ENCODE data around the gene PRUNE2. TPM values are rescaled to one million over a fixed set of nuclear protein-coding genes. Genes with fewer than 3 reads are reported as not detected.

PRUNE2 gene
- total and polyA plus RNA-seq, 2 of the 13 experiments (the other 11 are each of a cell fraction or from before 2014, with no cell fraction given): 0.02 TPM; not detected in 1

DNA sequence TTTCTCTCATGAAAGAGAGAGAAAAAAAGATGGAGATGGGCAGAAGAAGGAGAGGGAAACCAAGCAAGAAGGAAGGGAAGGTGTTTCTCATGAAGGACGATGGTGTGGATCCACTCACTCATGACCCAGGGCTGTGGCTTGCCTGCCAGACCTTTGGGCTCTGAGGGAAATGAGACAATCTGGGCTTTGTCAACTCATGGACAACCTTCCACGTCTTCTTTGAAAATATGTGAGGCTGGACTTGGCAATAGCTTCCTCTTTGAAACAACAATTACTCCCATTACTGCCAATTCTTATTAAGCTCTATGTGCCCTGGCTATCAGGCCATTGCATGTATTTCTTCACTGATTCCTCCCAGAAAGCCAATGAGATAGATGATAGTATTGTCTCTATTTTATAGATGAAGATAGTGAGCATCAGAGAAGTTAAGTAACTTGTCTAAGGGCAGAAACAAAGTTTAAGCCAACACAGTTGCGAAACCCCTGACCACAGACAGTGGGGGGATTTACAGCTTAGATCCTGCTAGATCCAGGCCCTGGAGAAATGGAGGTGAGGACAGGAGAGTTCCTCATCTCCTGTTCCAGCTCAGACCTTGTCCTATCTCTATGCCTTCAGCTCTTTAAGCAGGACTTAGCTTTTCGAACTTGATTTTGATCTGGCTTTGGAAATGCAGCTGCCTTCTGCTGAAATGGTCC is 314.5 kb downstream of the PRUNE2 start:
- H3K4me3 ChIP-seq (replicated peaks in 1 of 3; ENCODE audit: insufficient read depth in 1 of 3, low read depth in 2 of 3, low read length in 3 of 3): no peak overlapping the region
- H2AFZ ChIP-seq (ENCODE audit: low read length): no peak overlapping the region
- TF ChIP-seq, protein P1, sequence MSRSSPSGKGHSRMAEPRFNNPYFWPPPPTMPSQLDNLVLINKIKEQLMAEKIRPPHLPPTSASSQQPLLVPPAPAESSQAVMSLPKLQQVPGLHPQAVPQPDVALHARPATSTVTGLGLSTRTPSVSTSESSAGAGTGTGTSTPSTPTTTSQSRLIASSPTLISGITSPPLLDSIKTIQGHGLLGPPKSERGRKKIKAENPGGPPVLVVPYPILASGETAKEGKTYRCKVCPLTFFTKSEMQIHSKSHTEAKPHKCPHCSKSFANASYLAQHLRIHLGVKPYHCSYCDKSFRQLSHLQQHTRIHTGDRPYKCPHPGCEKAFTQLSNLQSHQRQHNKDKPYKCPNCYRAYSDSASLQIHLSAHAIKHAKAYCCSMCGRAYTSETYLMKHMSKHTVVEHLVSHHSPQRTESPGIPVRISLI (CRISPR knock-in tag; IDR thresholded peaks at IDR 0.05; ENCODE audit: borderline replicate concordance): no peak
- peak; percentile 25; the same call in 1 of the 2 replicates for TF ChIP-seq CEBPB (IDR thresholded peaks at IDR 0.05; ENCODE audit: borderline replicate concordance, low read depth, low read length)
- H3K27me3 ChIP-seq (ENCODE audit: control insufficient read depth in 1 of 2, insufficient read depth in 2 of 2, low read length in 2 of 2): no peaks in the 10 kb centered on the region
- no peaks in the 10 kb centered on the region for H3K36me3 ChIP-seq (replicated peaks in 1 of 2; ENCODE audit: control insufficient read depth in 1 of 2, insufficient read depth in 2 of 2, low read length in 2 of 2)
- no peaks in the 10 kb centered on the region for H4K20me1 ChIP-seq (ENCODE audit: insufficient read depth, low read length)
- H3K9ac ChIP-seq (ENCODE audit: insufficient read depth, low read depth, low read length): no peak overlapping the region
- peaks cover 4% of the 10 kb centered on the region; the same call in 1 of the 2 replicates for H3K4me1 ChIP-seq (ENCODE audit: insufficient read depth, low read length)
- 33% methylated on average over 4 of the region's 4 CpGs for WGBS (ENCODE audit: low lambda C conversion rate)
- H3K27ac ChIP-seq (ENCODE audit: extremely low read length, insufficient read depth, low read length): no peak overlapping the region
- intact Hi-C loops (cut with micrococcal nuclease; ENCODE audit: unreplicated experiment) (no loop called here), in situ Hi-C loops (cut with HindIII; ENCODE audit: extremely low pct_ligation_motif_present, low pct_unique_long_range_greater_than_20kb) (no loop called here)
- POLR2A ChIA-PET: no interaction called here
- no peak for ATAC-seq
- no peak for FAIRE-seq
- CTCF ChIA-PET (ENCODE audit: low intra/inter-chr PET ratio, low total read pairs): no interaction called here
- no peak for DNase-seq (ENCODE audit: low spot score)
- no TSS peak for BruUV-seq (replicated peaks)
- no peaks in the 10 kb centered on the region for H3K9me3 ChIP-seq (ENCODE audit: low read length)
- H3K79me2 ChIP-seq (ENCODE audit: insufficient read depth, low read length): no peaks in the 10 kb centered on the region
- H3K4me2 ChIP-seq (ENCODE audit: low read depth, low read length): no peak overlapping the region

DNA sequence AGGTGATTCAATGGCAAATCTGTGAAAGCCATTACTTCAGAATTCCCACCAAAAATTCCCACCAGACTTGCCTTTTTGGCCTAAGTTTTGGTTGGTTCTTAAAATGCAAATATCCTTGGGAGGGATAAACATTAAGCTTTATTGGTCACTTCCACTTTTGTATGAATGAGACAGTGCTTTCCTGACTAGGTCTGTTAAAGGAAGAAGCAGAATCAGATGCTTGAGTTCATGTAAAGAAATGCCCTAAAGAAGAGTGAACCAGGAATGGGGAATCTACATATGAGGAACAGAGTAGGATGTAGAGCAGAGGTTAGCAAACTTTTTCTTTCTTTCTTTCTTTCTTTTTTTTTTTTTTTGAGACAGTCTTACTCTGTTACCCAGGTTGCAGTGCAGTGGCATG is 317.6 kb downstream of the PRUNE2 start:
- FAIRE-seq (no peak), DNase-seq (ENCODE audit: low spot score) (no peak), ATAC-seq (no peak)
- peaks cover 10% of the 10 kb centered on the region; the same call in 1 of the 2 replicates for H3K4me1 ChIP-seq (ENCODE audit: insufficient read depth, low read length)
- H4K20me1 ChIP-seq (ENCODE audit: insufficient read depth, low read length): no peaks in the 10 kb centered on the region
- no peaks in the 10 kb centered on the region for H3K9me3 ChIP-seq (ENCODE audit: low read length)
- H3K4me2 ChIP-seq (ENCODE audit: low read depth, low read length): no peak overlapping the region
- no peak overlapping the region for H2AFZ ChIP-seq (ENCODE audit: low read length)
- intact Hi-C loops (cut with micrococcal nuclease; ENCODE audit: unreplicated experiment) (no loop called here), in situ Hi-C loops (cut with HindIII; ENCODE audit: extremely low pct_ligation_motif_present, low pct_unique_long_range_greater_than_20kb) (no loop called here)
- ChIA-PET POLR2A (no interaction called here), CTCF (ENCODE audit: low intra/inter-chr PET ratio, low total read pairs) (no interaction called here)
- no peak overlapping the region for H3K9ac ChIP-seq (ENCODE audit: insufficient read depth, low read depth, low read length)
- no peaks in the 10 kb centered on the region for H3K79me2 ChIP-seq (ENCODE audit: insufficient read depth, low read length)
- H3K27ac ChIP-seq (ENCODE audit: extremely low read length, insufficient read depth, low read length): no peak overlapping the region
- TF ChIP-seq, protein P2, sequence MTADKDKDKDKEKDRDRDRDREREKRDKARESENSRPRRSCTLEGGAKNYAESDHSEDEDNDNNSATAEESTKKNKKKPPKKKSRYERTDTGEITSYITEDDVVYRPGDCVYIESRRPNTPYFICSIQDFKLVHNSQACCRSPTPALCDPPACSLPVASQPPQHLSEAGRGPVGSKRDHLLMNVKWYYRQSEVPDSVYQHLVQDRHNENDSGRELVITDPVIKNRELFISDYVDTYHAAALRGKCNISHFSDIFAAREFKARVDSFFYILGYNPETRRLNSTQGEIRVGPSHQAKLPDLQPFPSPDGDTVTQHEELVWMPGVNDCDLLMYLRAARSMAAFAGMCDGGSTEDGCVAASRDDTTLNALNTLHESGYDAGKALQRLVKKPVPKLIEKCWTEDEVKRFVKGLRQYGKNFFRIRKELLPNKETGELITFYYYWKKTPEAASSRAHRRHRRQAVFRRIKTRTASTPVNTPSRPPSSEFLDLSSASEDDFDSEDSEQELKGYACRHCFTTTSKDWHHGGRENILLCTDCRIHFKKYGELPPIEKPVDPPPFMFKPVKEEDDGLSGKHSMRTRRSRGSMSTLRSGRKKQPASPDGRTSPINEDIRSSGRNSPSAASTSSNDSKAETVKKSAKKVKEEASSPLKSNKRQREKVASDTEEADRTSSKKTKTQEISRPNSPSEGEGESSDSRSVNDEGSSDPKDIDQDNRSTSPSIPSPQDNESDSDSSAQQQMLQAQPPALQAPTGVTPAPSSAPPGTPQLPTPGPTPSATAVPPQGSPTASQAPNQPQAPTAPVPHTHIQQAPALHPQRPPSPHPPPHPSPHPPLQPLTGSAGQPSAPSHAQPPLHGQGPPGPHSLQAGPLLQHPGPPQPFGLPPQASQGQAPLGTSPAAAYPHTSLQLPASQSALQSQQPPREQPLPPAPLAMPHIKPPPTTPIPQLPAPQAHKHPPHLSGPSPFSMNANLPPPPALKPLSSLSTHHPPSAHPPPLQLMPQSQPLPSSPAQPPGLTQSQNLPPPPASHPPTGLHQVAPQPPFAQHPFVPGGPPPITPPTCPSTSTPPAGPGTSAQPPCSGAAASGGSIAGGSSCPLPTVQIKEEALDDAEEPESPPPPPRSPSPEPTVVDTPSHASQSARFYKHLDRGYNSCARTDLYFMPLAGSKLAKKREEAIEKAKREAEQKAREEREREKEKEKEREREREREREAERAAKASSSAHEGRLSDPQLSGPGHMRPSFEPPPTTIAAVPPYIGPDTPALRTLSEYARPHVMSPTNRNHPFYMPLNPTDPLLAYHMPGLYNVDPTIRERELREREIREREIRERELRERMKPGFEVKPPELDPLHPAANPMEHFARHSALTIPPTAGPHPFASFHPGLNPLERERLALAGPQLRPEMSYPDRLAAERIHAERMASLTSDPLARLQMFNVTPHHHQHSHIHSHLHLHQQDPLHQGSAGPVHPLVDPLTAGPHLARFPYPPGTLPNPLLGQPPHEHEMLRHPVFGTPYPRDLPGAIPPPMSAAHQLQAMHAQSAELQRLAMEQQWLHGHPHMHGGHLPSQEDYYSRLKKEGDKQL (CRISPR knock-in tag; IDR thresholded peaks at IDR 0.05; ENCODE audit: low read depth): no peak
- TF ChIP-seq ZNF564 (CRISPR knock-in tag; IDR thresholded peaks at IDR 0.05) (no peak), TRIM24 (CRISPR knock-in tag; IDR thresholded peaks at IDR 0.05) (no peak)
- H3K27me3 ChIP-seq (ENCODE audit: control insufficient read depth in 1 of 2, insufficient read depth in 2 of 2, low read length in 2 of 2): no peaks in the 10 kb centered on the region
- no peaks in the 10 kb centered on the region for H3K36me3 ChIP-seq (replicated peaks in 1 of 2; ENCODE audit: control insufficient read depth in 1 of 2, insufficient read depth in 2 of 2, low read length in 2 of 2)
- no TSS peak for BruUV-seq (replicated peaks)
- no peak overlapping the region for H3K4me3 ChIP-seq (replicated peaks in 1 of 3; ENCODE audit: insufficient read depth in 1 of 3, low read depth in 2 of 3, low read length in 3 of 3)

Data from HepG2 (cell line).